K562 (cell line): ENCODE results near the gene ITSN2. TPM values are rescaled to one million over a fixed set of nuclear protein-coding genes. Genes with fewer than 3 reads are reported as not detected.

Experiments
- C11orf30 ChIP-seq: fragments of 450-650 bp; IDR thresholded peaks from 2 replicates; pipeline ENCODE4 v1.6.1; 2016; ENCODE audit warnings: low read depth, mild to moderate bottlenecking
- ETS2 ChIP-seq: IDR thresholded peaks from 2 replicates; pipeline ENCODE4 v1.6.1; 2016; ENCODE audit warnings: borderline replicate concordance, missing genetic modification characterization, mild to moderate bottlenecking, moderate library complexity, missing compliant biosample characterization; ENCODE audit not compliant: poor library complexity, severe bottlenecking
- ETV1 ChIP-seq: fragments of 450-650 bp; conservative IDR thresholded peaks from 2 replicates; pipeline ENCODE4 v1.6.1; 2016; ENCODE audit warnings: missing genetic modification characterization, control low read depth, low read depth, missing compliant biosample characterization
- FOS ChIP-seq: IDR thresholded peaks from 3 replicates; pipeline ENCODE4 v1.6.1; 2011; ENCODE audit not compliant: insufficient read length; ENCODE audit errors: extremely low read depth
- MCM7 ChIP-seq, 2 experiments: fragments of 450-650 bp; IDR thresholded peaks; 2 replicates each; pipeline ENCODE4 v1.6.1; 2016 to 2018
- MTA3 ChIP-seq: fragments of 450-650 bp; formaldehyde crosslinking; IDR thresholded peaks from 2 replicates; pipeline ENCODE4 v1.6.1; 2017; ENCODE audit warnings: mild to moderate bottlenecking, borderline replicate concordance
- ZBTB8A ChIP-seq: fragments of 450-650 bp; IDR thresholded peaks from 2 replicates; pipeline ENCODE4 v1.6.1; 2018; ENCODE audit warnings: mild to moderate bottlenecking, moderate library complexity; ENCODE audit not compliant: partially characterized antibody
- ZNF316 ChIP-seq: fragments of 450-650 bp; IDR thresholded peaks from 2 replicates; pipeline ENCODE4 v1.6.1; 2016
- ZNF354B ChIP-seq: fragments of 250-450 bp; sonication (Bioruptor Pico); IDR thresholded peaks from 2 replicates; pipeline ENCODE4 v1.4.0; 2020
- polyA plus RNA-seq, 8 experiments: library from polyadenylated mRNA; depleted of rRNA in 4 of 8; stranded (reverse) in 5 of 8; unstranded in 3 of 8; fragments of >200 nt; fragmentation: Nextera tagmentation in 2 of 8; fragmentation: Illumina TruSeq in 1 of 8; extraction: Ambion mirVana in 2 of 8; extraction: Trizol in 1 of 8; gene quantifications; 2 replicates each; pipeline versions ENCODE4 v1.2.1 to v1.2.3, GENCODE V29; 2011 to 2014; ENCODE audit warnings: inconsistent platforms in 1 of 8, missing spikeins in 1 of 8
- total RNA-seq, 7 experiments: library from RNA; depleted of rRNA in 6 of 7; stranded (reverse); fragments of >200 nt in 6 of 7; fragmentation: Illumina TruSeq in 2 of 7; extraction: Trizol in 2 of 7; gene quantifications; 2 replicates each; pipeline versions ENCODE4 v1.2.1 to v1.2.3, GENCODE V29; 2011 to 2021; ENCODE audit warnings: low replicate concordance in 1 of 7
- TF ChIP-seq, protein P1 (sequence below): fragments of 450-650 bp; formaldehyde crosslinking; IDR thresholded peaks from 2 replicates; pipeline ENCODE4 v1.4.0; 2022; ENCODE audit warnings: missing genetic modification characterization
- TF ChIP-seq, protein P2 (sequence below): fragments of 250-450 bp; sonication (Bioruptor Pico); IDR thresholded peaks from 2 replicates; pipeline ENCODE4 v1.4.0; 2020; ENCODE audit warnings: mild to moderate bottlenecking, moderate library complexity
- TF ChIP-seq, protein P3 (sequence below): fragments of 250-450 bp; sonication (Bioruptor Pico); IDR thresholded peaks from 2 replicates; pipeline ENCODE4 v1.8.0; 2022; ENCODE audit warnings: moderate library complexity, mild to moderate bottlenecking, inconsistent platforms

Gene ITSN2
- total and polyA plus RNA-seq, 9 of the 15 experiments (the other 6 are each of a cell fraction or from before 2014, with no cell fraction given) = 6.6 to 19.9 (median 15.2) TPM

DNA sequence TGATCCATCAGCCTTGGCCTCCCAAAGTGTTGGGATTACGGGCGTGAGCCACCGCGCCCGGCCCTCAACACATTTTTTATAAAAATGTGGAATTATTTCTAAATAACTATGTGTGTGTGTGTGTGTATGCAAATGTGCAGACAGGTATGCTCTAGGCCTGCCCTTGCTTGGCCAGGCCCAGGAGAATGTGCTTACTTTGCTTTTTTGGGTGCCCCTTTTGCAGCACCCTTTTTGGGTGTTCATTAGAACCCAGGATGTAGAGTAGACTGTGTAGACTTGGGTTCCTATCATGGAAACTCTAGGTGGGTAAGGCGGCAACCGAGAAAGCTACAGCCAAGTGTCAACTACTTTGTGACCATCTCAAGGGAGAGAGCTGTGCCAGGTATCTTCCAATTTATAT is 11.7 kb upstream of the ITSN2 start (continued):
- TF ChIP-seq, protein P1, sequence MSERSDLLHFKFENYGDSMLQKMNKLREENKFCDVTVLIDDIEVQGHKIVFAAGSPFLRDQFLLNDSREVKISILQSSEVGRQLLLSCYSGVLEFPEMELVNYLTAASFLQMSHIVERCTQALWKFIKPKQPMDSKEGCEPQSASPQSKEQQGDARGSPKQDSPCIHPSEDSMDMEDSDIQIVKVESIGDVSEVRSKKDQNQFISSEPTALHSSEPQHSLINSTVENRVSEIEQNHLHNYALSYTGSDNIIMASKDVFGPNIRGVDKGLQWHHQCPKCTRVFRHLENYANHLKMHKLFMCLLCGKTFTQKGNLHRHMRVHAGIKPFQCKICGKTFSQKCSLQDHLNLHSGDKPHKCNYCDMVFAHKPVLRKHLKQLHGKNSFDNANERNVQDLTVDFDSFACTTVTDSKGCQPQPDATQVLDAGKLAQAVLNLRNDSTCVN (CRISPR knock-in tag) = no peak
- TF ChIP-seq, protein P2, sequence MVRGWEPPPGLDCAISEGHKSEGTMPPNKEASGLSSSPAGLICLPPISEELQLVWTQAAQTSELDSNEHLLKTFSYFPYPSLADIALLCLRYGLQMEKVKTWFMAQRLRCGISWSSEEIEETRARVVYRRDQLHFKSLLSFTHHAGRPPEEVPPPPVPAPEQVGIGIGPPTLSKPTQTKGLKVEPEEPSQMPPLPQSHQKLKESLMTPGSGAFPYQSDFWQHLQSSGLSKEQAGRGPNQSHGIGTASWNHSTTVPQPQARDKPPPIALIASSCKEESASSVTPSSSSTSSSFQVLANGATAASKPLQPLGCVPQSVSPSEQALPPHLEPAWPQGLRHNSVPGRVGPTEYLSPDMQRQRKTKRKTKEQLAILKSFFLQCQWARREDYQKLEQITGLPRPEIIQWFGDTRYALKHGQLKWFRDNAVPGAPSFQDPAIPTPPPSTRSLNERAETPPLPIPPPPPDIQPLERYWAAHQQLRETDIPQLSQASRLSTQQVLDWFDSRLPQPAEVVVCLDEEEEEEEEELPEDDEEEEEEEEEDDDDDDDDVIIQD = no peak
- TF ChIP-seq ZNF316 (peak; percentile 60), MTA3 (no peak), MCM7 (IDR thresholded peaks at IDR 0.05) (no peak), ETV1 (tag) (no peak), FOS (no peak), ZBTB8A (no peak), ZNF354B (CRISPR knock-in tag) (no peak), C11orf30 (peak; percentile 37; the same call in 1 of the 2 replicates), ETS2 (tag) (no peak)
- TF ChIP-seq, protein P3, sequence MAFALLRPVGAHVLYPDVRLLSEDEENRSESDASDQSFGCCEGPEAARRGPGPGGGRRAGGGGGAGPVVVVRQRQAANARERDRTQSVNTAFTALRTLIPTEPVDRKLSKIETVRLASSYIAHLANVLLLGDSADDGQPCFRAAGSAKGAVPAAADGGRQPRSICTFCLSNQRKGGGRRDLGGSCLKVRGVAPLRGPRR (CRISPR knock-in tag) = no peak
